Left ventricle myocardium inferior (tissue), 1 donor: ENCODE measurements around the gene MFAP1. TPM values are rescaled to one million over a fixed set of nuclear protein-coding genes. Genes with fewer than 3 reads are reported as not detected.

ENCODE experiments used
- DNase-seq: peaks from one replicate; pipeline ENCODE4 v3.0.0-alpha.2; 2020
- H3K27ac ChIP-seq: fragments of 200-600 bp; replicated peaks from 2 replicates; pipeline ENCODE4 v1.8.0; 2021
- H3K27me3 ChIP-seq: fragments of 200-600 bp; 2 replicates; pipeline ENCODE4 v1.8.0; 2021; ENCODE audit warnings: low read depth
- H3K36me3 ChIP-seq: fragments of 200-600 bp; 2 replicates; pipeline ENCODE4 v1.8.0; 2021
- H3K4me1 ChIP-seq: fragments of 200-600 bp; 2 replicates; pipeline ENCODE4 v1.8.0; 2021
- H3K4me3 ChIP-seq: fragments of 200-600 bp; 2 replicates; pipeline ENCODE4 v1.8.0; 2021; ENCODE audit warnings: mild to moderate bottlenecking, moderate library complexity
- H3K9me3 ChIP-seq: fragments of 200-600 bp; replicated peaks from 2 replicates; pipeline ENCODE4 v1.8.0; 2021
- intact Hi-C: fragments of 100-400 bp; cut with micrococcal nuclease; formaldehyde crosslinking; loops from one replicate; pipeline ENCODE4 v1.11.0; 2022
- total RNA-seq: library from RNA; stranded (reverse); fragmentation: NEBNext Ultra II Directional; extraction: Animal tissue kit (Norgen Biotek cat#: 25700); gene quantifications from one replicate; pipeline ENCODE4 v1.2.1, GENCODE V29; 2021
- TF ChIP-seq, protein P1 (sequence below): fragments of 200-600 bp; IDR thresholded peaks from 2 replicates; pipeline ENCODE4 v1.8.0; 2021; ENCODE audit warnings: antibody characterized with exemption, mild to moderate bottlenecking, borderline replicate concordance
- donor health status: DM: no; HTN: yes; CAD: no; lungs with severe emphysema.

The MFAP1 gene
- total RNA-seq, 1 donor from 2014 or later, result 20.4 TPM

DNA sequence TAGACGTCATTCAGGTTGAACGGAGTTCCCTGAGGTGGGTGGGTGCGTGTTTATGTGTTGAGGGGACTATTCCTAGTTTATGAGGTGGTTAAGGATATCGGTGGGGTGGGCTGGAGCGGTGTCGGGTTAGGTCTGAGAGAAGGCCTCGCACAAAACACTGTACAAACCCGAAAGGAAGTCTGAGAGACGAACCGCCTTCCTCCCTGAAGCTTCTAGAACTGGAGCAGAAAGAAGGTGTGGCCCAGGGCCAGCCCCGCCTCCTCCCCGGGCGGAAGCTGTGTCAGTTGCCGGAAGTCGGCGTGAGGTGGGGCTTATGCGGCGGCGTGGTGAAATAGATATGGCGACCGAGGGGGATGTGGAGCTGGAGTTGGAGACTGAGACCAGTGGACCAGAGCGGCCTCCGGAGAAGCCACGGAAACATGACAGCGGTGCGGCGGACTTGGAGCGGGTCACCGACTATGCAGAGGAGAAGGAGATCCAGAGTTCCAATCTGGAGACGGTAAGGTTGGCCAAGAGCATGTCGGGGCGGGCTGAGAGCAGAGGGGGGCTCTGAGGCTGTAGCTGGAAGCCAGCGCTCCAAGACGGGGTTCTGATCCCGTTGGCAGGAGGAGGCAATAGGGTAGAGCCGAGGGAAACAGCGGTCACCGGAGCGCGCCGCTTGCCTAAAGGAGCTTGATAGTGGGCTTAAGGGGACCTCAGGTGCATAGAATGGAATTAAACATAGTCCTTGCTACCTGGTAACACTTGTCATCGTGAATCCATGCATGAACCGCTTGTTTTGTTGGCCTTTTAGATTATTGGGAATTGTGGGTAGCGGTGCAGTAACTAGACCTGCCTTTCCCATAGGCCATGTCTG lies 24.0 kb downstream of the MFAP1 start, which contains the start of gene HYPK:
Gene HYPK, plus strand, starts transcription at position 314 of the 856 bp plus-strand sequence. Its CDS starts 24 bp downstream, at position 338.
- no peaks in the 10 kb centered on the region for H3K27me3 ChIP-seq
- H3K36me3 ChIP-seq, result peaks cover 71% of the 10 kb centered on the region
- H3K4me1 ChIP-seq, result peaks cover 64% of the 10 kb centered on the region
- TF ChIP-seq, protein P1, sequence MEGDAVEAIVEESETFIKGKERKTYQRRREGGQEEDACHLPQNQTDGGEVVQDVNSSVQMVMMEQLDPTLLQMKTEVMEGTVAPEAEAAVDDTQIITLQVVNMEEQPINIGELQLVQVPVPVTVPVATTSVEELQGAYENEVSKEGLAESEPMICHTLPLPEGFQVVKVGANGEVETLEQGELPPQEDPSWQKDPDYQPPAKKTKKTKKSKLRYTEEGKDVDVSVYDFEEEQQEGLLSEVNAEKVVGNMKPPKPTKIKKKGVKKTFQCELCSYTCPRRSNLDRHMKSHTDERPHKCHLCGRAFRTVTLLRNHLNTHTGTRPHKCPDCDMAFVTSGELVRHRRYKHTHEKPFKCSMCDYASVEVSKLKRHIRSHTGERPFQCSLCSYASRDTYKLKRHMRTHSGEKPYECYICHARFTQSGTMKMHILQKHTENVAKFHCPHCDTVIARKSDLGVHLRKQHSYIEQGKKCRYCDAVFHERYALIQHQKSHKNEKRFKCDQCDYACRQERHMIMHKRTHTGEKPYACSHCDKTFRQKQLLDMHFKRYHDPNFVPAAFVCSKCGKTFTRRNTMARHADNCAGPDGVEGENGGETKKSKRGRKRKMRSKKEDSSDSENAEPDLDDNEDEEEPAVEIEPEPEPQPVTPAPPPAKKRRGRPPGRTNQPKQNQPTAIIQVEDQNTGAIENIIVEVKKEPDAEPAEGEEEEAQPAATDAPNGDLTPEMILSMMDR, result no peak
- H3K4me3 ChIP-seq, result peak within 1 kb of the TSS; percentile 94
- peak within 1 kb of the TSS; percentile 88 for H3K27ac ChIP-seq
- intact Hi-C loops, result no loop called here
- peak; percentile 95 for DNase-seq
- no peaks in the 10 kb centered on the region for H3K9me3 ChIP-seq

DNA sequence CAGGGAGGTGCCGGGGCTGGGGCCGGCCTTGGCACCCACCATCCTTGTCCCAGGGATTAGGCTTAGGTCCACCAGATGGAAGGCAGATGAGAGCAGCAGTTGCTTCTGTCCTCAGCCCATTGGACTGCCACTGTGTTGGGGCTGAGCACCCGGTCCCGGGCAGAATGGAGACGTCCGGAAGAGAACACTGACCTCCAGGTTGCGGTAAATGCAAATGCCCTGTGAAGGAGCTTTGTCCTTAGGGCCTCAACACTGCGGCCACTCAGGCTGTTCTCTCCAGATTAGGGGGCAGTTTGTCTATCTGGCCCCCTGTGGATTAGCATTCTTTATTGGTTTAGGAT lies 24.6 kb downstream of the MFAP1 start, which contains the start of gene SERINC4:
Gene SERINC4, minus strand, starts transcription at position 276 of the 341 bp plus-strand sequence. Its CDS starts 234 bp downstream, at position 42.
- H3K27ac ChIP-seq, result peak within 1 kb of the TSS; percentile 88
- DNase-seq, result no peak
- intact Hi-C loops, result no loop called here

DNA sequence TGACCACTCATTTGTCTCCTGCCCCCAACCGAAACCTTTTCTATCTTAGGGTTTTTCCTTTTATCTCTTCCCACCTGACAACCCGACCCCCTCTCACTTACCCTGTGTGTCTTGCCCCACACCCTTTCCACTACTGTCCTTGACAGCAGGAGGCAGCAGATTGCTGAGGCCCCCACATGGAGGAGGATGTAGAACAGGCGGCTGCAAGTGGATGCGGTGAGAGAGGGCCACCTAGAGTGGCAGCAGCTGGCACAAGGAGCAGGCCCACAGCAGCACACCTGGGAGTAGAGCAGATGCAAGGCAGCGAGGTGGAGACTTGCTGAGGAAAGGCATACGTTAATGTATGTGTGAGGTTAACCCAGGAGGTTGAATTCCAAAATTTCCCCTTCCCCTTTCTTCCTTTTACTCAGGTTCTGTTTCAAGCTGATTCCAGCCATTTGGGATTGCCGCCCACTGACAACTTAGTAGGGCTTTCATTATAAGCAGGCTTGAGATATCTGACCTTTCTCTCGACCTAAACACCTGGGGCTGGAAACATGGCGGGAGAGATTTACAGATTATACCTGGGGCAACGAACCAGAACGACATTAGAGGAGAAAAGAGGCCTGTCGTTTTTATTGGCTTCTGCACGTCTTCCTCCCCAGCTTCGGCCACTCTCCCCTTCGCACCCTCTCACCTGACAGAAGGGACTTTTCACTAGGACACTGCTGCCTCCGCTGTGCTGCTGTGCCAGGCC lies 25.1 kb downstream of the MFAP1 start:
- TF ChIP-seq, protein P1, result no peak
- H3K4me1 ChIP-seq, result peaks cover 75% of the 10 kb centered on the region

More for the DNA sequence above, 24.6 kb downstream of the MFAP1 start, which contains the start of gene SERINC4:
- Histone ChIP-seq H3K36me3 (peaks cover 71% of the 10 kb centered on the region), H3K4me3 (peak within 1 kb of the TSS; percentile 94), H3K9me3 (no peaks in the 10 kb centered on the region), H3K4me1 (peaks cover 70% of the 10 kb centered on the region), H3K27me3 (no peaks in the 10 kb centered on the region)
- TF ChIP-seq, protein P1, result no peak

GRCh38 chr15:43796566-43796965 lies 27.9 kb downstream of the MFAP1 start:
- peaks cover 94% of the 10 kb centered on the region for H3K4me1 ChIP-seq

More for the DNA sequence above, 25.1 kb downstream of the MFAP1 start:
- H3K27me3 ChIP-seq, result no peaks in the 10 kb centered on the region
- intact Hi-C loops, result no loop called here
- no peaks in the 10 kb centered on the region for H3K9me3 ChIP-seq
- peaks cover 71% of the 10 kb centered on the region for H3K36me3 ChIP-seq
- no peak overlapping the region for H3K4me3 ChIP-seq
- DNase-seq, result no peak
- H3K27ac ChIP-seq, result peak overlapping the region; percentile 88

GRCh38 chr15:43795997-43796396 lies 28.5 kb downstream of the MFAP1 start:
- Histone ChIP-seq H3K27me3 (no peaks in the 10 kb centered on the region), H3K4me1 (peaks cover 91% of the 10 kb centered on the region), H3K36me3 (peaks cover 56% of the 10 kb centered on the region), H3K9me3 (no peaks in the 10 kb centered on the region), H3K4me3 (no peak overlapping the region), H3K27ac (peak overlapping the region; percentile 99)
- no peak for DNase-seq
- intact Hi-C loops, result no loop called here
- TF ChIP-seq, protein P1, result no peak

More at GRCh38 chr15:43796566-43796965, 27.9 kb downstream of the MFAP1 start:
- intact Hi-C loops, result no loop called here
- DNase-seq, result no peak
- Histone ChIP-seq H3K4me3 (no peak overlapping the region), H3K27me3 (no peaks in the 10 kb centered on the region), H3K9me3 (no peaks in the 10 kb centered on the region), H3K36me3 (peaks cover 57% of the 10 kb centered on the region), H3K27ac (peak overlapping the region; percentile 24)
- TF ChIP-seq, protein P1, result no peak
